ENCODE data around the gene RTN4RL2.

DNA sequence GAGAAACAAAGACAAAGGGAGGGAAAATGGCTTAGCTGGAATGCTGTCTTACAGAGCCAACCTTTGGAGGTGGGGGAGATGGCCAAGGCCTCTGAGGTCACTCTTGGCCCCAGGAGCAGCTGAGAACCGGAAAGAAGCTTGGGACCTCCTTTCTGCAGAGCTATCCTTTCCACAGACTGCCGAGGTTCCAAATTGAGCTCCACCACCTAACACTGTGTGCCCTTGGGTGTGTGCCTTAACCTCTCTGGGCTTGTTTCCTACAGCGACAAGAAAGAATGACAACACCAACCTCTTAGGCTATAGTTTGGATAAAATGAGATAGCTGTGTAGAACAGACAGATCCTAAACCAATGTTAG is 23.2 kb downstream of the RTN4RL2 start:
- TF ChIP-seq, protein P1, sequence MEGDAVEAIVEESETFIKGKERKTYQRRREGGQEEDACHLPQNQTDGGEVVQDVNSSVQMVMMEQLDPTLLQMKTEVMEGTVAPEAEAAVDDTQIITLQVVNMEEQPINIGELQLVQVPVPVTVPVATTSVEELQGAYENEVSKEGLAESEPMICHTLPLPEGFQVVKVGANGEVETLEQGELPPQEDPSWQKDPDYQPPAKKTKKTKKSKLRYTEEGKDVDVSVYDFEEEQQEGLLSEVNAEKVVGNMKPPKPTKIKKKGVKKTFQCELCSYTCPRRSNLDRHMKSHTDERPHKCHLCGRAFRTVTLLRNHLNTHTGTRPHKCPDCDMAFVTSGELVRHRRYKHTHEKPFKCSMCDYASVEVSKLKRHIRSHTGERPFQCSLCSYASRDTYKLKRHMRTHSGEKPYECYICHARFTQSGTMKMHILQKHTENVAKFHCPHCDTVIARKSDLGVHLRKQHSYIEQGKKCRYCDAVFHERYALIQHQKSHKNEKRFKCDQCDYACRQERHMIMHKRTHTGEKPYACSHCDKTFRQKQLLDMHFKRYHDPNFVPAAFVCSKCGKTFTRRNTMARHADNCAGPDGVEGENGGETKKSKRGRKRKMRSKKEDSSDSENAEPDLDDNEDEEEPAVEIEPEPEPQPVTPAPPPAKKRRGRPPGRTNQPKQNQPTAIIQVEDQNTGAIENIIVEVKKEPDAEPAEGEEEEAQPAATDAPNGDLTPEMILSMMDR (IDR thresholded peaks at IDR 0.05), result no peak
- TF ChIP-seq POLR2A (IDR thresholded peaks at IDR 0.05), result no peak
